Fibroblast of gingiva (primary cell): ENCODE data around the gene TMTC1.
"Not testable (repeated sequence)": the region's sequence is repeated elsewhere in the genome, so short reads cannot be mapped to it uniquely, and the experiment has no call there.

ENCODE experiments used
- DNase-seq: peaks from one replicate; pipeline ENCODE4 v3.0.0-alpha.2; 2011; ENCODE audit warnings: low read depth

TMTC1 gene

DNA sequence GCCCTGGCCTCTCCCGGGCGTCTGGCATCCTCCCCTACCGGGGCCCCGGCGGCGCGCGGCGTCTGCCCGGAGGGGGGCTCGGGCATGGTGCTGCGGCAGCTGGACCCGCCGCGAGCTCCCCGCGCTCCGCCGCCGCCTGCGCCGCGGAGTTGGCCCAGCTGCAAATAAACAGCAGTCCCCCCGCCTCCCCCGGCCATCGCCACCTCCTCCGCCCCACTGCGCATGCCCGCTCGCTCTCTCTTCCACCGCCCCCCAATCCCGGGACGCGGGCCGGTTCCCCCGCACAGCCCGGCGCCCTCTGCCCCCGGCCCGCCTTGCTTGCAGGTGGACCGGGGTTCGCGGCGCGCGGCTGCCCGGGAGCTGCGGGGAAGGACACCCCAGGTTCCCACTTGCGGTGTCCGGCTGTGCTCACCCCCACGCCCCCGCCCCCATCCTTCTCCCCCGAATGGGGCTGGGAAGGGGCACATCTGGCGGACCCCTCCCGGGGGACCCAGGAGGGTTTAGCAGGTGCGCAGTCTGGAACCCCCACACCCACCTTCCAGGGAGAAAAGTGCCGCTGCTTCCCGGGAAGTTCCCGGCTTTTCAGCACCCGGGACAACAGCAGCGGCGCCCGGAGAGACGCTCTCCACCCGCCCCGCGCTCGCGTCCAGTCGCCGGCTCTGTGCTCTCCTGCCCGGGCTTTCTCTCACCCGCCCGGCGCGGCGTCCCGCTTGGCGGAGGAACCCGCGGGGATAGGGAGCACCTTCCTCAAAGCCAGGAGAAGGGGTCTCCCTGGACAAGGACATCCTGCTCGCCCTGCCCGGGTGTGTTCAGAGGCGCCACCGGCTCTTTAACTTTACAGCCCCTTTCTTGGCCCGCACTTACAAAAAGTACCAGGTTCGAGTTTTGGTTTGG is at the start of gene TMTC1:
Gene TMTC1, minus strand, starts transcription at position 170 of the 894 bp plus-strand sequence. CDS start 191 bp downstream, outside the sequence.
- peak; percentile 76 for DNase-seq

DNA sequence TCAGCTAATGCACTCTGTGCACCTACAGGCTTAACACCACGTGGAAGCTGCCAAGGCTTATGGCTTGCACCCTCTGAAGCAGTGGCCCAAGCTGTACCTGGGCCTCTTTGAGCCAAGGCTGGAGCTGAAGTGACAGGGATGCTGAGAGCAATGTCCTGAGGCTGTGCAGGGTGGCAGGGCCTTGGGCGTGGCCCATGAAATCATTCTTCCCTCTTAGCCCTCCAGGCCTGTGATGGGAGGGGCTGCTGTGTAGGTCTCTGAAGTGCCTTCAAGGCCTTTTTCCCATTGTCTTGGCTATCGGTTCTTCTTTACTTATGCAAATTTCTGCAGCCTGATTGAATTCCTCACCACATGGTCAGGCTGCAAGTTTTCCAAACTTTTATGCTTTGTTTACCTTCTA is 47.4 kb upstream of the TMTC1 start:
- no peak for DNase-seq

DNA sequence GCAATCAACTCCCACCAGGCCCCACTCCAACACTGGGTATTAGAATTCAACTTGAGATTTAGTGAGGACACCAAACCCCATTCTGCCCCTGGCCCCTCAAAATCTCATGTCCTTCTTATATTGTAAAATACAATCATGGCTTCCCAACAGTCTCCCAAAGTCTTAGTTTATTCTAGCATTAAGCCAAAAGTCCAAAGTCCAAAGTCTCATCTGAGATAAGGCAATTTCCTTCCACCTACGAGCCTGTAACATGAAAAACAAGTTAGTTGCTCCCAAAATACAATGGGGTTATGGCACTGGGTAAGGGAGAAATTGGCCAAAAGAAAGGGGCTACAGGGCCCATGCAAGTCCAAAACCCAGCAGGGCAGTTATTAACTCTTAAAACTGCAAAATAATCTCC is 46.6 kb upstream of the TMTC1 start:
- DNase-seq: no peak

DNA sequence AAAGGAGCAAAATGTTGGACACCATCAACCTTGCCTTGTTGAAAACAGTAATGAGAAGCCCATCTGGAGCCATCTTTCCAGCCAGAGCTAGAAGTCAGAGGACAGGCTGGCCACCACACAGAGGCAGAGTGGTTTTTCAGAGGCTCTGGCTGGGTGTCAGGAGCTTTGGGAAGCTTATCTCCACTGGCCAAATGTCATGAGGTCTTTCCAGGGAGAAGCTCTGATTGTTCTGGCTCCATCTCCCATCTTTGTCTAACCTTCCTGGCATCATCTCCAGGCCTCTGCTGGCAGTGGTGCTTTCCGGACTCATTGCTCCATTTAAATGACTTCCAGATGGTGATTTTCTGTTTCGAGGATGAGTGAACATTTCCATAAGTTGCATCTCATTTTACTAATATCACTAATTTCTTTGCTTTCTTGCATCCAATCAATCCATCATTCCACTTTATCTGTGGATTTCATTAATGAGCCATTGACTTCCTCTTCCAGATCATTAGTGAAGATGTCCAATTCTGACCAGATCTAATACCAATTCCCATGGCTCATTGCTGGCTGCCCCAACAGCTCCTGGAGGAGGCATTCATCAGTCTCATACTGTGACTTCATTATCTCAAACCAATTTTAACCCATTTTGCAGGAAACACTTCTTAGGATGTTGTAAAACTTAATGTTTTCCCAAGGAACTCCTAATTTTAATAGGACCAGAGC is 35.3 kb upstream of the TMTC1 start:
- peak; percentile 80 for DNase-seq

DNA sequence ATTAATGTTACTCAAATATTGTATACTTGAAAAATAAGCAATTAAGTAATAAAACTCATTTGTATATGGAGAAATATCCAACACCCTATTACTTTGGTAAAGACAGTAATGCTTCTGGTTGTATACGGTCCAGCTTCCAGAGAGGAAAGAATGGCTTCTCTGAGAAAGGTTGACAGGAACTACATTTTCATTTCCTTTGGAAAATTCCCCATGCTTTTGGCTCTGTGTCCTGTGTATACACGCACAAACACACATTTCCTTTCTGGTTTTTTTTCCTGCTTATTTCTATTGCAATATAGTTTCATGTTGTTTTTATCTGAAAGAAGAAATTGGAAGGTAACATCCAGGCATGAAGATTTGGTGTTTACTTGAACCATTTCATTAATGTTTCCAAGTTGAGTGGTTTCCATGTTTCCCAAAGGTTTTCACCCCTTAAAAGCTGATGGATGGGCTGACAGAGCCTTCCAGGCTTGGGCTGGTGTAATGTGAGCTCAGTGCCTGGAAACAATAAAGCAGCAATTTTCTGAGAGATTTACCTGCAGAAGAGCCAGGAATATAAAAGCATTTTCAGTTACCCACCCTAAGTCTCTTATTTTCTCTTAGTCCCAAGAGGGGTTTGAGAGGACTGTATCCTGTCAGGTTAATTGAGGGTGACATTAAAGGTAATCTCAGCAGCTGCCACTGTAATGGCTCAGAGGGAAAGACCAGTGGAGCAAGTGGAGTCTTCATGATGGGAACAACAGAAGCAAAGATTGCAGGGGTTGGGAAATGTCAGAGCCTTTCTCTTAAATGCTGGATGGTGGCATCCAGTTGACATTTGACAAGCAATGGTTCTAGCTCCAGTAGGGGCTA is 33.4 kb upstream of the TMTC1 start:
- no peak for DNase-seq

DNA sequence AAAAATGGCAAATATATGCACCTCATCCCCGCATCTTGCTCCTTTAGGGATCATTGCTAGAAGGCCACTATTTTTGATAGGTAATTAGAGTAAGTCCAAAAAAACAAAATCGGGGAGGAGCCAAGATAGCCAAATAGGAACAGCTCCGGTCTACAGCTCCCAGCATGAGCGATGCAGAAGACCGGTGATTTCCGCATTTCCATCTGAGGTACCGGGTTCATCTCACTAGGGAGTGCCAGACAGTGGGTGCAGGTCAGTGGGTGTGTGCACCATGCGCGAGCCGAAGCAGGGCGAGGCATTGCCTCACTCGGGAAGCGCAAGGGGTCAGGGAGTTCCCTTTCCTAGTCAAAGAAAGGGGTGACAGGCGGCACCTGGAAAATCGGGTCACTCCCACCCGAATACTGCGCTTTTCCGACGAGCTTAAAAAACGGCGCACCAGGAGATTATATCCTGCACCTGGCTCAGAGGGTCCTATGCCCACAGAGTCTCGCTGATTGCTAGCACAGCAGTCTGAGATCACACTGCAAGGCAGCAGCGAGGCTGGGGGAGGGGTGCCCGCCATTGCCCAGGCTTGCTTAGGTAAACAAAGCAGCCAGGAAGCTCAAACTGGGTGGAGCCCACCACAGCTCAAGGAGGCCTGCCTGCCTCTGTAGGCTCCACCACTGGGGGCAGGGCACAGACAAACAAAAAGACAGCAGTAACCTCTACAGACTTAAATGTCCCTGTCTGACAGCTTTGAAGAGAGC is 26.0 kb upstream of the TMTC1 start:
- DNase-seq: not testable (repeated sequence)

DNA sequence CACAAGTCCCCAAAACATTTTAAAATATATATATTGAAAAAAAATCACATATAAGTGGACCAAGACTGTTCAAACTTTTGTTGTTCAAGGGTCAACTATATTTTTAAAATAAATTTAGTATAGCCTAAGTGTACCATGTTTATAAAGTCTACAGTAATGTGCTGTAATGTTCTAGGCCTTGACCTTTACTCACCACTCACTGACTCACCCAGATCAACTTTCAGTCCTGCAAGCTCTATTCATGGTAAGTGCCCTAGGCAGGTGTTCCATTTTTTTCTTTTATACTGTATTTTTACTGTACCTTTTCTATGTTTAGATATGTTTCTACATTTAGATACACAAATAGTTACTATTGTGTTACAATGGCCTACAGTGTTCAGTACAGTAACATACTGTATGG is 23.4 kb upstream of the TMTC1 start:
- DNase-seq: peak; percentile 40

GRCh38 chr12:29804019-29804418 is 20.3 kb upstream of the TMTC1 start:
- no peak for DNase-seq

- DNase-seq: peak; percentile 62
These were observed 15.8 kb upstream of the TMTC1 start for GRCh38 chr12:29799591-29799990.

GRCh38 chr12:29797565-29798355 is 14.0 kb upstream of the TMTC1 start:
- DNase-seq: no peak

- peak; percentile 89 for DNase-seq
These were observed 13.1 kb upstream of the TMTC1 start for GRCh38 chr12:29796823-29797263.

DNA sequence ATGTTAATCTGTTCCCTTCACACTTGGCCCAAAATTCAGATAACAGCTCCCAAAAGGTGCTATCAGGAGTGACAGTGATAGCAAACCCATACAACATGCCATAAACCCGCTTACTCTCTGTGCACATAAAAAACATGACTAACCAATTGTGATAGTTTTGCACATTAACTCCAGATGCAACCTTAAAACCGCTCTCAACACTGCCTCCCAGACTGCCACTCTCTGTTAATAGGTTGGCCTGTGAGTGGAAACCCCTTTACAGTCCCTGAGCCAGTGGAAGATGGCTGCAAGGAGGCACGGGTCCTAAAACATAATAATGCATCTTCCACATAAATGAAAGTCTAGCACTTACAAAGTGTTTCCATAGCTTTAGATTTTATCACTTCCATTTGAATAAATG is 12.0 kb upstream of the TMTC1 start:
- DNase-seq: no peak

DNA sequence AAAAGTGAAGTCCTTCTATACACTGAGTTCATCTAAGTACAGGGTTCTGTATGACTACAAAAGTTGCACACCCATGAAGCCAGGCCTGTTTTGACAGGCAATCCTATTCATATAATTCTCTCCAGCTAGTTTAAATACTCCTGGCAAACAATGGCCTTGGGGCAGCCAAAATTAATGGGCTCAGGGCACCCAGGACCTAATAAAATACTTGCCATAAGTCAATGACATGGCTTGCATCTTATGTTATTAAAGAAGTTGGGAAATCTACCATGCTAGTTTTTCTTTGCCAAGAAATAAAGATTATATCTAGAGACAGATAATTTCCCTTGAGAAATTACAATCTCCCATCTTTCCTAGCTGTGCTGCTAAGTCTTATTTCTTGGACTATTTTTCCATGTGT is 11.1 kb upstream of the TMTC1 start:
- no peak for DNase-seq

GRCh38 chr12:29792853-29793252 is 9.1 kb upstream of the TMTC1 start:
- no peak for DNase-seq

GRCh38 chr12:29792132-29792531 is 8.4 kb upstream of the TMTC1 start:
- DNase-seq: no peak

- DNase-seq: peak; percentile 62
These were observed 620 bp downstream of the TMTC1 start for GRCh38 chr12:29782871-29783772.

- peak; percentile 88 for DNase-seq
These were observed 1.4 kb downstream of the TMTC1 start for GRCh38 chr12:29782285-29782870.

- DNase-seq: no peak
These were observed 2.0 kb downstream of the TMTC1 start for GRCh38 chr12:29781705-29782266.

DNA sequence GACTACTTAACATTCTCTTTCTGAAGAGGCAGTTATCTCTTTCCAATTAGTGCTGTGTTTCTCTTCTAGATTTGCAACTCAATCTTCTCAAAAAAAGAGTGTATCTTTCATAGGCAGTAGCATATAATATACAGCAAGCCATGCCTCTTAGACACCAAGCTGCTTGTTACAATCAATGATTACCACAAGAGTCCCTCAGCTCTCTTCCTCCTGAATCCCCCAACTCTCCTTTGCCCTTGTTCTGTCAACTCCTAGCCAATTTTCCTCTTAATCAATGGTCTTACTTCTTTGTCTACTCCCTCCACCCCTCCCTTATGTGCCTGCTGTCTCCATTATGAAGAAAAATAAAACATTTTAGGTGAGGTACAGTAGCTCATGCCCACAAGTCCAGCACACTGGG is 2.6 kb downstream of the TMTC1 start:
- DNase-seq: no peak
